ENCODE measurements around the gene TUB. TPM values are rescaled to one million over a fixed set of nuclear protein-coding genes. Genes with fewer than 3 reads are reported as not detected.

Gene TUB, protein sequence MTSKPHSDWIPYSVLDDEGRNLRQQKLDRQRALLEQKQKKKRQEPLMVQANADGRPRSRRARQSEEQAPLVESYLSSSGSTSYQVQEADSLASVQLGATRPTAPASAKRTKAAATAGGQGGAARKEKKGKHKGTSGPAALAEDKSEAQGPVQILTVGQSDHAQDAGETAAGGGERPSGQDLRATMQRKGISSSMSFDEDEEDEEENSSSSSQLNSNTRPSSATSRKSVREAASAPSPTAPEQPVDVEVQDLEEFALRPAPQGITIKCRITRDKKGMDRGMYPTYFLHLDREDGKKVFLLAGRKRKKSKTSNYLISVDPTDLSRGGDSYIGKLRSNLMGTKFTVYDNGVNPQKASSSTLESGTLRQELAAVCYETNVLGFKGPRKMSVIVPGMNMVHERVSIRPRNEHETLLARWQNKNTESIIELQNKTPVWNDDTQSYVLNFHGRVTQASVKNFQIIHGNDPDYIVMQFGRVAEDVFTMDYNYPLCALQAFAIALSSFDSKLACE
- total RNA-seq: 10 to 100 TPM in 5 of 8 experiments, 1 to 10 TPM in 2, under 1 TPM in 1; 0.76 to 57.2 (median 25.7) TPM

DNA sequence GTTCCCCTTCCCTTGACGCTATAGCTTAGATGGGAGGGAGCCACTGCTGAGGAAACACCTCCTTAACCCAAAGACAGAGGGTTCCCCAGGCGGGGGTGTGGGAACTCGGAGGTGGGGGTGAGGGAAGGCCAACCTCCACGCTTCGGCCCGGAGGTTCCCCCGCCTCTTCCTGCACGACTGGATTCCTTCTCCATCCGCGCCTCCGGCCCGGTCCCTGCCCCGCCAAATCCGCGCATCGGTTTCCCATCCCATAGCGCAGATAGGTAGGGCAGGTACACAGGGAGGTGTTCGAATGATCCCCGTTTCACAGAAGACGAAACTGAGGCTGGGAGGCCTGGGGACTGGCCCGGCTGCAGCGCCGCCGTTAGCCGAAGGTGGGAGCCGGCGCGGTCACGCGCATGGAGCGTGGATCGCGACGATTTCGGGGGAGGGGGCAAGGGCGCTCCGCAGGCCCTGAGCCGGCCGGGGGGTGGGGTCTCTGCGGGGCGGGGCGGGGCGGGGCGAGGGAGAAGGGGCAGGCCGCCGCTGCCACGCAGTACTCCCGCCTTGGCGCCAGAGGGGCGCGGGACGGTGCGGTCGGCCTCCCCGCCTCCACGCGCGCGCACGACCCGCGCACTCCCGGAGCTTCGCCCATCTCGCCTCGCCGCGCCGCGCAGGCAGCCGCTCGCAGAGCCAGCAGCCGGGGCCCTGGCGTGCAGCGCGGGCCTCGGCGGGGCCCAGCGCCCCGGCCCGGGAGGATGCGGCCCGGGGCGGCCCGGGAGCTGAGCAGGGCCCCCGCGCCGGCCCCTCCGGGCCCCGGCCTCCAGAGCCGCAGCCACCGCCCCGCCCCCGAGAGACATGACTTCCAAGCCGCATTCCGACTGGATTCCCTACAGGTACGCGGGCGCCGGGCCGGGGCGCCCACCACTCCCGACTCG, at the start of gene TUB:
TSS of gene TUB (plus strand) at position 538 of the 917 bp plus-strand sequence. CDS start at position 838, 300 bp downstream.
- WGBS, 10 experiments: 0 to 25% (median 0%) methylated on average over 1 of the region's 104 CpGs; no CpG with 5 or more reads in 7 of the 10 experiments
- peaks cover 50 to 63% of the 10 kb centered on the region in 2 donors for H3K4me1 ChIP-seq (replicated peaks in 1 of 2)
- in situ Hi-C loops (cut with MboI; ENCODE audit: low pct_unique_long_range_greater_than_20kb in 2 of 9, low sequenced_read_pairs in 9 of 9, unreplicated experiment in 9 of 9): loop anchor here in 3 of 9 experiments (5.0 to 25.0 kb wide), 3 partner anchors 46 to 194 kb away; no protein-coding TSS in a partner anchor

DNA sequence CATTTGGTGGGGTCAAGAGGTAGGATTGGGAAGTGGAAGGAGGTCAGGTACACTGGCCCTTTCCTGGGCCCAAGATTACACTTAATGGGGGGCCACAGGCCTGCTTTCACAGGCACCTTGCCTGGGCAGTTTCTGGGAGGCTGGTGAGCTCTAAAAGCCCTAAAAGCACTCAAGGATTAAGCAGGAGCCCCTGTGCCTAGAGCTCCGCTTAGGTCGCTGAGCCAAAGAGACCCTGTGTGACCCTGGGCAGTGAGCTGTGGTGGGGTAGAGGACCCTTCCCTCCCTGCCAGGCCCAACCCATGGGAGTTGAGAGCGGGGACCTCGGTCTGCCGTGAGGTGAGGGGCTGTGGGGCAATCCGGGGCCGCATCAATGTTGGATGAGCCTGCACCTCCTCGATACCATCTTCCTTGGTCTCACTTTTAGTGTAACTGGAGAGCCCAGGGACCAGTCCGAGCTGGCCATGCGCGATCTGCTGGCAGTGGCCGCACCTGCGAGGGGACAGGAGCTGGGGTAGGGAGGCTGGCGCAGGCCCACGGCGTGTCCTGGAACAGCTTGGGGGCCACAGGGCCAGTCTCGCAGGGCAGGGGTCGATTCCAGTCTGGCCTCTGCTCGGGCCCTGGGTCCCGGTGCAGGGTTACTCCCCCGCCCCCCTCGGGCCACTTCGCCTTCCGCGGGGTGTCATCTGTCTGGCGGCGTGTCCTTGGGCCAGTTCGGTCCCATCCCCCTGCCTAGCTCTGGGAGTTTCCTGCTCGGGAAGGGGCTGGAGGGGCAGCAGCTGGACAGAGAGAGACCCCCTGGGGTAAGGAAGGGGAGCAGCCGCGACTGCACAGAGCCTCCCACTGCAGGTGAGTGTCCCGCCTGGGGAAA, 49.5 kb upstream of the TUB start:
- Histone ChIP-seq H3K27ac (no peak overlapping the region), H3K4me1 (replicated peaks in 1 of 2) (peaks cover 25 to 41% of the 10 kb centered on the region in 2 donors), H3K4me3 (no peak overlapping the region)
- ATAC-seq (replicated peaks in 6 of 8): no peak
- WGBS, 10 experiments: 20 to 95% (median 82%) methylated on average over 1 to 7 of the region's 32 CpGs; no CpG with 5 or more reads in 5 of the 10 experiments
- in situ Hi-C loops (cut with MboI; ENCODE audit: low pct_unique_long_range_greater_than_20kb in 2 of 9, low sequenced_read_pairs in 9 of 9, unreplicated experiment in 9 of 9): loop anchor here in 2 of 9 experiments (10.0 to 25.0 kb wide), 2 partner anchors 53 to 531 kb away; partner anchors contain the start of gene TUB (in 1 of the 2)

More for the DNA sequence above, at the start of gene TUB:
- H3K27ac ChIP-seq: peak within 1 kb of the TSS; percentile 29 to 80
- H3K4me3 ChIP-seq: peak within 1 kb of the TSS; percentile 41 to 80 (median 54)
- ATAC-seq (replicated peaks in 6 of 8): peak; percentile 43 to 78 (median 63)

GRCh38 chr11:8032122-8032521, 48.9 kb upstream of the TUB start:
- in situ Hi-C loops (cut with MboI; ENCODE audit: low pct_unique_long_range_greater_than_20kb in 2 of 9, low sequenced_read_pairs in 9 of 9, unreplicated experiment in 9 of 9): loop anchor here in 2 of 9 experiments (10.0 to 25.0 kb wide), 2 partner anchors 53 to 530 kb away; partner anchors contain the start of gene TUB (in 1 of the 2)
- Histone ChIP-seq H3K4me3 (no peak overlapping the region), H3K4me1 (replicated peaks in 1 of 2) (peaks cover 26 to 41% of the 10 kb centered on the region in 2 donors), H3K27ac (no peak overlapping the region)
- ATAC-seq (replicated peaks in 6 of 8): no peak
- WGBS, 10 experiments: 20 to 87% (median 45%) methylated on average over 1 to 4 of the region's 10 CpGs; no CpG with 5 or more reads in 4 of the 10 experiments

GRCh38 chr11:8032576-8033304, 48.3 kb upstream of the TUB start:
- WGBS, 10 experiments: 0 to 100% (median 31%) methylated on average over 1 to 8 of the region's 20 CpGs; no CpG with 5 or more reads in 1 of the 10 experiments
- in situ Hi-C loops (cut with MboI; ENCODE audit: low pct_unique_long_range_greater_than_20kb in 2 of 9, low sequenced_read_pairs in 9 of 9, unreplicated experiment in 9 of 9): loop anchor here in 2 of 9 experiments (10.0 to 25.0 kb wide), 2 partner anchors 52 to 530 kb away; partner anchors contain the start of gene TUB (in 1 of the 2)
- ATAC-seq (replicated peaks in 6 of 8): peak in 3 of 8 experiments; percentile 10 to 47 (median 28)
- Histone ChIP-seq H3K4me1 (replicated peaks in 1 of 2) (peaks cover 29 to 43% of the 10 kb centered on the region in 2 donors), H3K27ac (no peak overlapping the region), H3K4me3 (no peak overlapping the region)

GRCh38 chr11:8033305-8034105, 47.5 kb upstream of the TUB start:
- peak; percentile 70 to 94 (median 87) for ATAC-seq (replicated peaks in 6 of 8)
- Histone ChIP-seq H3K27ac (no peak overlapping the region), H3K4me3 (no peak overlapping the region), H3K4me1 (replicated peaks in 1 of 2) (peaks cover 37 to 51% of the 10 kb centered on the region in 2 donors)
- WGBS, 10 experiments: 7 to 100% (median 32%) methylated on average over 1 to 11 of the region's 19 CpGs; no CpG with 5 or more reads in 5 of the 10 experiments
- in situ Hi-C loops (cut with MboI; ENCODE audit: low pct_unique_long_range_greater_than_20kb in 2 of 9, low sequenced_read_pairs in 9 of 9, unreplicated experiment in 9 of 9): loop anchor here in 2 of 9 experiments (10.0 to 25.0 kb wide), 2 partner anchors 51 to 529 kb away; partner anchors contain the start of gene TUB (in 1 of the 2)

GRCh38 chr11:8034106-8034585, 46.9 kb upstream of the TUB start:
- in situ Hi-C loops (cut with MboI; ENCODE audit: low pct_unique_long_range_greater_than_20kb in 2 of 9, low sequenced_read_pairs in 9 of 9, unreplicated experiment in 9 of 9): loop anchor here in 2 of 9 experiments (10.0 to 25.0 kb wide), 2 partner anchors 51 to 528 kb away; partner anchors contain the start of gene TUB (in 1 of the 2)
- no peak for ATAC-seq (replicated peaks in 6 of 8)
- H3K4me1 ChIP-seq (replicated peaks in 1 of 2): peaks cover 43 to 57% of the 10 kb centered on the region in 2 donors
- 67 to 100% (median 73%) methylated on average over 1 to 3 of the region's 3 CpGs; no CpG with 5 or more reads in 6 of the 10 experiments for WGBS, 10 experiments
- no peak overlapping the region for H3K4me3 ChIP-seq
- no peak overlapping the region for H3K27ac ChIP-seq

DNA sequence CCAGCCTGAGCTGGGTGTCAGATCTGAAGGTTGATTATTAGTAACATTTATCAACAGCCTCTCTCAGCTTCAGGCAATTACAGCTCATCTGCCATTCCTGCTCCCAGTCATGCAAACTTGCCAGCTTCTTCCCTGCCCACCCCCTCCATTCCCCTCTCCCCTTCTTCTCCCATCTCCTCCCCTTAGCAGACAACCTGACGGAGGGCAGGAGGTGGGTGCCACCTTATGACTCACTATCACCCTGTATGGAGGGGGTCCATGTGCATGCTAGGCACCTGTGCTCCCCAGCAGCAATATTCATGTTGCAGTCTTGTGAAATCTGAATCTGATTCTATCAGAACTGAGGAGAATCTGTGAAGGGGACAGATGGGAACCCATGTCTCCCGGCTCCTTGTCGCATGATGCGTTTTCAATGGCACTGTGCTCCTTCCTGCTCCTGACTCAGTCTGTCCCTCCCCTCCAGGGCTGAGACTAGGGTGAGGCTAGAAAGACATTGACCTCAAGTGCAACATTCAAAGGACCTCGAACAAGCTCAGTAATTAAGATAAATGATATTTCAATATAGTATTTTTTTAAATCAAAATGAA, 46.3 kb upstream of the TUB start:
- in situ Hi-C loops (cut with MboI; ENCODE audit: low pct_unique_long_range_greater_than_20kb in 2 of 9, low sequenced_read_pairs in 9 of 9, unreplicated experiment in 9 of 9): loop anchor here in 2 of 9 experiments (10.0 to 25.0 kb wide), 2 partner anchors 50 to 528 kb away; partner anchors contain the start of gene TUB (in 1 of the 2)
- Histone ChIP-seq H3K4me1 (replicated peaks in 1 of 2) (peaks cover 45 to 62% of the 10 kb centered on the region in 2 donors), H3K27ac (no peak overlapping the region), H3K4me3 (no peak overlapping the region)
- ATAC-seq (replicated peaks in 6 of 8): peak in 1 of 8 experiments; percentile 10
- 17 to 71% (median 40%) methylated on average over 1 to 3 of the region's 5 CpGs; no CpG with 5 or more reads in 2 of the 10 experiments for WGBS, 10 experiments

DNA sequence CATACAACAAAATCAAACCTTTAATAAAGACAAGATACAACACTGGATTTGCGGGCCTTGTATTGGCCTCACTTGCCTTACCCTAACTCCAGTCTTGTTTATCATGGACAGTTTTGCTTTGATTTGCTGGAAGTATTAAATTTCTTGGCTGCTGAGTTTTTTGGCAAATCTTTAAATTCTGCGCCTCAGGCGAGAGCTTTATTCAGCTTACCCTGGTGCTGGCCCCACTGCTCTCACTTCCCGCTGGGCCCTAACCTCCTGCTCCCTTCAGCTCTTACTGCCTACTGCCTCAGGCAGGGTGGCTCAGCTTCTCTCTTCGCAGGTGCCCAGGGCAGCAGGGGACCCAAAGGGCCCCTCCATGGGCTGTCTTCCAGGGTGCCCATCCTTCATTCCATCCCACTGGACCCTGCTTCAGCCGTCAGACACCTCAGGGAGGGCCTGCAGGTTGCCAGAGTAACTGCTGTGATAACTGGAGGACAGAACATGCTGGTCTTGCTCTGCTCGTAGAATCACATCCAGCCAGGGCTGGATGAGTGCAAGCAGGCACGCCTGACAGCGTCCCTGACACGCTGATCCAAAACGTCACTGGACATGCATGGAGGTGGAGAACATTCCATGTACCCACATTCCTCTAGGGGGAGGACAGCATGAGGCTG, 45.7 kb upstream of the TUB start:
- in situ Hi-C loops (cut with MboI; ENCODE audit: low pct_unique_long_range_greater_than_20kb in 2 of 9, low sequenced_read_pairs in 9 of 9, unreplicated experiment in 9 of 9): loop anchor here in 2 of 9 experiments (10.0 to 25.0 kb wide), 2 partner anchors 49 to 527 kb away; partner anchors contain the start of gene TUB (in 1 of the 2)
- ATAC-seq (replicated peaks in 6 of 8): peak in 1 of 8 experiments; percentile 64
- Histone ChIP-seq H3K4me1 (replicated peaks in 1 of 2) (peaks cover 45 to 62% of the 10 kb centered on the region in 2 donors), H3K27ac (no peak overlapping the region), H3K4me3 (no peak overlapping the region)
- 38 to 100% (median 80%) methylated on average over 1 to 5 of the region's 11 CpGs; no CpG with 5 or more reads in 2 of the 10 experiments for WGBS, 10 experiments

DNA sequence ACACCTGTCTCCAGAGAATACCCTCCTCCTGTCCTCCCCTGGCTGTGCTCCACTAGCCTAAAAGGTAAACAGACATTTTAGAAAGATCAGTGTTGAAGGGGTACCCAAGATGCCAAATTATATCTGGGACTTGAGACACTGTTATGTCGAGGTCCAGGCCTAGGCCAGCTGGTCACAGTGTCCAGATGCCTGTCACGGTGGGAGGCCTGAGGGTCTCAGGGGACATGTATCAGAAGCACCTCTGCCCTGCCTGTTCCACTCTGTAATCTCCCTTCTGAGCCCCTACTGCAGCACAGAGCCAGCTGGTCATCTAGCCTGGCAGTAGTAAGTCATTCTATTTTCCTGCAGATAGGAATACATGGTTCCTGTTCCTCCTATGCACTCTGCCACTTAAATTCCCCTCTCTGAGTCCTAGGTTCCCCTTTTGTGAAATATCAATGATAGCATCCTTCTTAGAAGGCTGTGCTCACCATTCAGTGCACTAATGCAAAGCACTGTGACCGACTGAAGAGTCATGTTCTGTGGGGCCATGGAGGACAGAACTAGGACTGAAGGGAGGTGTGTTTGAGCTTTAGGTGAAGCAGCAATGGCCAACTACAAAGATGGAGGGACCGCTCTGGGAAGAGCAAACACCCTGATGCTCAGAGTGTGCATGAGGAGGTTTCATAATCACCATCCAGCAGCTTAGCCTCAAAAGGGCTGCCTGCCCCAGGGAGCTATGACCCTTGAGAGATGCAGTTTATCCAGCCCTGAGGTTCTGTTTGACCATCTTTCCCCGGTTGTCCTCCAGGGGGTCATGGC, 44.8 kb upstream of the TUB start:
- H3K4me1 ChIP-seq (replicated peaks in 1 of 2): peaks cover 45 to 62% of the 10 kb centered on the region in 2 donors
- in situ Hi-C loops (cut with MboI; ENCODE audit: low pct_unique_long_range_greater_than_20kb in 2 of 9, low sequenced_read_pairs in 9 of 9, unreplicated experiment in 9 of 9): loop anchor here in 2 of 9 experiments (10.0 to 25.0 kb wide), 2 partner anchors 49 to 526 kb away; partner anchors contain the start of gene TUB (in 1 of the 2)
- no peak overlapping the region for H3K27ac ChIP-seq
- WGBS, 10 experiments: 25 to 100% (median 73%) methylated on average over 1 to 3 of the region's 5 CpGs; no CpG with 5 or more reads in 2 of the 10 experiments
- no peak for ATAC-seq (replicated peaks in 6 of 8)
- no peak overlapping the region for H3K4me3 ChIP-seq

All from motor neuron (in vitro differentiated cells).